UCSD-AML1 (cell line): Measurements from ENCODE around the gene GRIP1.
"Not testable (repeated sequence)": the region's sequence is repeated elsewhere in the genome, so short reads cannot be mapped to it uniquely, and the experiment has no call there.

ENCODE experiments used
- DNase-seq: peaks from one replicate; lab custom pipeline; 2025; ENCODE audit not compliant: unreplicated experiment; lab: John Stamatoyannopoulos, UW

The GRIP1 gene

DNA sequence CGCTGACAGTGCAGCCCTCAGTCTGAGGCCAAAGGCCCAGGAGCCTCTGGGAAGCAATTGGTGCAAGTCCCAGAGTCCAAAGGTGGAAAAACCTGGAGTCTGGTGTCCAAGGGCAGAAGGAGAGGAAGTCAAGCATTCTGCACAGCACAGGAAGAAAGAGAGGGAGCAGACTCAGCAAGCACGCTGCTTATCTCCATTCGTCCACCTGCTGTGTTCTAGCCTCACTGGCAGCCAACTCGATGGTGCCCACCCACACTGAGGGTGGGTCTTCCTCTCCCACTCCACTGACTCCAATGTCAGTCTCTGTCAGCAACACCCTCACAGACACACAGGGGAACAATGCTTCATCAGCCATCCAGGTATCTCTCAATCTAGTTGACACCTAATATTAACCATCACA, 337.8 kb downstream of the GRIP1 start:
- DNase-seq = no peak

DNA sequence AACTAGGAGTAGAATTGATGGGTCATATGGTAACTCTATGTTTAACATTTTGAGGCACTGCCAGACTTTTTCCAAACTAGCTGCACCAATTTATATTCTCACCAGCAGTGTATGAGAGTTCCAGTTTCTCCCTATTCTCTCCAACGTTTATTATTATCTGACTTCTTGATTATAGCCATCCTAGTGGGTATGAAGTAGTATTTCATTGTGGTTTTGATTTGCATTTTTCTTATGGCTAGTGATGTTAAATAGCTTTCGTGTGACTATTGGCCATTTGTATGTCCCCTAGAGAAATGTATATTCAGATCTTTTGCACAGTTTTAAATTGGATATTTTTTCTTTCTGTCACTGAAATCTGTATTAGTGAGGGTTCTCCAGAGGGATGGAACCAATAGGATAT, 338.7 kb downstream of the GRIP1 start:
- DNase-seq = no peak

DNA sequence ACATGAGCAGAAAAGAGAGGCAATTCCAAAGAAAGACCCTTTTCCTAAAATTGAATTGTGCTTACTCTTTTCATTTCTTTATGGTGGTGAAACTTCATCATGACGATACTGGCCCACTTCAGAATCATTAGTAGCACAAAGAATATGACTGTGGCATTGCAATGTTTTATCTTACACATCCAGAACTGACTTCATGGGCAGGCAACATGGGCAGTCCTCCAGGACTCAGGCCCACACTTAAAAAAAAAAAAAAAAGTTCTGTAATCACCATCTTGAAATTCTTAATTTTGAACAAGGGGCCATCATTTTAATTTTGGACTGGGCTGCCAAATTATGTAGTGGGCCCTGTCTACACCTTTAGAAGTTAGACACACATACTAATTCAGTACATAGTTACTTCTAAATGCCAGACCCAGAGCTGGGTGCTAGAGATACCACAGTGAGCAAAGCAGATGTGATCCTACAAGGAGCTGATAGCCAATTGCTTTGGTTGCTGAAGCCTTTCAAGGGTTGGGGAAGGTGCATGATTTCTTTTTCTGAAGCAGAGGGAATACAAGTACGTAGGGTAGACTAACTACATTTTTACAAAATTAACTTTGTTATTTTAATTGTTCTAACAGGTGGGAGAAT, 341.4 kb downstream of the GRIP1 start:
- no peak for DNase-seq

DNA sequence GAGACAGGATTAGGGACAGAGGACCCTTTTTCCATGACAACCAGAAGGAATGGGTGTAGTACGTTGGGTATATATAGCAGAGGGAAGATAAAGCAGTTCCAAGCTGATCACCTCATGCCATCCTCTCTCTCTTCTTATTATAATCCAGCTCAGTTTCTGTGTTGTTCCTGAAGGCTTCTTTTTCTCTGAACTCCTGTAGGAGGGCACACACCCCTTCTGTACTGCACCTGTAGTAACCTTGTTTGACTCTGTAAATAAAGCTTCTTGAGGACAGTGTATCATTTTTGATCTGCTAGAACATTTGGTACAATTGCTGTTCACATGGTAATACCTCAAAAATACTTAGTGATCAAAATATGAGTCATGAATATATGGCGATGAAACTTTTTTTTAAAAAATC, 343.1 kb downstream of the GRIP1 start:
- no peak for DNase-seq

DNA sequence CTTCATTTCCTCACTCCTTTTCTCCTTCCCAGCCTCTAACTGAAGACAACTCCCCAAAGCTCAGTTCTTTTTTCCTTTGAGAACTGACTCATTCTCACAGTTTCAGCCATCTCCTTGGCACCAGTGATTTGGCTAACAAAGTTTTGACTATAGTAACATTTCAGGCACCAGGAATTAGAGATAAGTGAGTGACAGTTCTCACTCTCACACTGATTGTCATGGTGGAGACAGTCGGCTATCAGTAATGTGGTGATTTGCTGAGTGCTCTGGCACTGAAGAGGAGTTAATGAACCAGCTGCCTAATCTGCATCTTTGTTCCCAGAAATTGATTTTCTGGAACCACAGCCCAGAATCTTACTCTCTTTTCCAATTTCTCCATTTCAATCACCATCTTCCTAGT, 347.1 kb downstream of the GRIP1 start:
- DNase-seq = no peak

DNA sequence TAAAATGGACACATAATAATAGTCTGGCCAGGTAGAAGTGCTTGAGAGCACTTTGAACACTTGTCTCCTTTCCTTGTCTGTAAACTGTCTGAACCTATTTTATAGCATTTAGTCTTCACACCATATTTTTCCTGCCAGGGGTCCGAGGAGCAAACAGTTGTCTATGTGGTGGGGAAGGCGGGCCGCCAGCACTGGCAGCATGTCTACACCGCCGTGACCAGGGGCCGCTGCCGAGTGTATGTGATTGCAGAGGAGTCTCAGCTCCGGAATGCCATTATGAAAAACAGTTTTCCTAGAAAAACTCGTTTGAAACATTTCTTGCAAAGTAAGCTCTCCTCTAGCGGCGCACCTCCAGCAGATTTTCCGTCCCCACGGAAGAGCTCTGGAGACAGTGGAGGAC, 347.9 kb downstream of the GRIP1 start:
- no peak for DNase-seq

DNA sequence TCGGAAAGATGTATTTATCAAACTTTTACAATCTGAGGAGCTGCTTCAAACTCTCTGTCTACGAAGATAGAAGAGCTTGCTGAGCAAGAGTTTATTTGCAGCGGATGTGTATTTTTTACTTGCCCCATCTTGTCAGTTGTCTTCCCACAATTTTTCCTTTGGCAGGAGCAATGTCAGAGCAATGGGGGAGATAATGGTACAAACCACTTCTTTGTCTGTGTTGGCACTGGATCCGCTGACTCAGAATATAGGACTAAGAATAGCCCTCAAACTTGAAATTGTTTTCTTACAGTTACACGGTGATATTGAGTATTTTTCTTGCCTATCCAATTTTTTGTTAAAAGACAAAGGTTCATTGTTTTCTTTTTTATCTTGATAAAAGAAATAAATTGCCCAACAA, 348.9 kb downstream of the GRIP1 start:
- DNase-seq = no peak

DNA sequence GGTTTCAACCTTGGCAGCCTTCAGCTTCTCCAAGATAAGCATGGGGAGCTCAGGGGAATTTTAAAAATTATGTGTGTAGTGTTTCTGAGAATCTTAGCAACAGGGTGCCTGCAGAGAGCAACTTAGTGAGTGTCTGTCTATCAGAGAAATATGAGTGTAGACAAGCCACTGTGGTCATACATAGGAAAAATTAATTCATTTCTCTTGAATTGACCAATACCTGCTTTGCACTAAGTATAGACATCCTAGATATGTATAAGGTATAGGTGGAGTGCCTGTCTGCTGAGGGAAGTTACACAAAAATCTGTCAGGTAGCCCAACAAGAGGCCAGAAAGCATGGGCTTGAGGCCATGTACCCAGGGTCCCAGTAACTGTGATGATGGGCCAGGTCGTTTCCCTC, 355.9 kb downstream of the GRIP1 start:
- no peak for DNase-seq

DNA sequence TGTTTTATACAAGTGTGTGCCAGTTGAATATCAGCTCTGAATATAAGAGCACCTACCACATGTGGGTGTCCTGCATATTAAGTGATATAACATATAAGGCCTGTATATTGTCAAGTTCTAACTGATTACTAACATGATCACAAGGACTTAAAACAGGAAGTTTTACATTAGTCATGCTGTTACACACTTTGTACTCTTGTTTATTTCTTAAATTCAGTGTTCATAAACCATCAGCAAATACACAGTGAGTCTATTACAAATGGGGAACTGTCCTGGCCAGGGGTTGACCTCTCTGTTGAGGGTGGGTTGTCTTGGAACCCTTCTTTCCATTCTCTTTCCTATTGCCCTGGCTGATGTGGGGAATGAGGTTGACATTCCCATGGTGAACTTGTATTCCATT, 357.4 kb downstream of the GRIP1 start:
- DNase-seq = no peak

DNA sequence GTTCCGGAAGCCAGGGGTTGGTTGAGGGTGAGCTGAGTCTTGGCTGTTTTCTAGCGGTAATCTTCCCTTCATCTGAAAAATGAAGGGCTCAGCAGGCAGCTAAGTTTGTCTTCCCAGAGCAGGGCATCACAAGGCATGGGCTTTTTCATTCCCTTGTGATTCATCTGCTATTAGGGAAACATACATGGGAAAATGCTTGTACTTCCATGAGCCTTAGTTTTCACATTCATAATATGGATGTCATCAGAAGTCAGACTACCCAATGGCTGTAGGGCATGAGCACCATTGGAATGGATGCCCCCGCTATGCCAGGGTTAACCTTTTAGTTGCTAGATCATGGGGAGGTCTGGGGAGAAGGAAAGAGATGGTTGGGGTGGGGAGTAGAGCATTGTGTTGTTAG, 357.9 kb downstream of the GRIP1 start:
- no peak for DNase-seq

DNA sequence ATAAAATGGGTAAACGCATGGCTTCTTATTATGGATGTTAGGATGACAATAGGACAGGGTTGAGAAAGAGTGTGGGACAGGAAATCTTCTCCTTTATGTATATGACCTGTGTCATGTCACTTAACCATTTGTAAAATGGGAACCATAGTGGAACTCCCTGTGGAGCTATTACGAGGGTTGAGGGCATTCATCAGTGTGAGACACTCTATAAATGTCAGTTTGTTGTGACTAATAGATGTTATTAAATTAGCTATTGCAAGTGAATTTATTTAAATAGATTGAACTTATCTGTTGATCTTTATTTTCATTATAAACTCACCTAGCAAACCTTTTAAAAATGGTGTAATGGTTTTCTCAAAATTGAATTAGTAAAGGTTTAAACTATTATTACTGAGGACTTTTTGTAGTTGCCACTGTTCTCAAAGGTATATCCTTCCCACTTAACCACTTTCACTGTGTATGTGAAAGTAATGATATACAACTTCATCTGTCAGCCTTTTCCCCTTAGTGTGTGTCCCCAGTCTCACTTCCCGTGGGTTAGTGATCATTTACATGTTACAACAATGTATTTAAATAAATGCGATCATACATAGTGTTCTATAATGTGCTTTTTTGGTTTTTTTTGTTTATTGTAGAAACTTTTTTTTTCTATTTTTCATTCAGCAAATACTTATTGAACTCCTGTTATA, 359.5 kb downstream of the GRIP1 start:
- no peak for DNase-seq

DNA sequence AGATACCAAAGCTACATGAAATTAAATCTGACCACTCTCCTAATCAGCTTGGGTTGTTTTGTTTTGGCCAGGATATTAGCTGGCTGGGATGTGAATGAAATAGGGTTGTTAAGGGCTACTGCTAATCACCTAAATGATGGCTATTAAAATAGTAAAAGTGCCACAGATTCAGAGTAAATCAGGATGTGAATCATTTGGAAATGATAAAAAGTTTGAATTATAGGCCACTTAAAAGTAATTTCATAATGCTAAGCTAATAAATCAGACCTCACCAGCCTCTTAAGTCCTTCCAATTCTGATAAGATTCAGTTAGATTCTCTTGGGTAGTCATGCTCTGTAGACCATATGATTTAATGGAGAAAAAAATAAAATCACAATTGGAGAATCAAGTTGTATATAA, 364.6 kb downstream of the GRIP1 start:
- DNase-seq = no peak

DNA sequence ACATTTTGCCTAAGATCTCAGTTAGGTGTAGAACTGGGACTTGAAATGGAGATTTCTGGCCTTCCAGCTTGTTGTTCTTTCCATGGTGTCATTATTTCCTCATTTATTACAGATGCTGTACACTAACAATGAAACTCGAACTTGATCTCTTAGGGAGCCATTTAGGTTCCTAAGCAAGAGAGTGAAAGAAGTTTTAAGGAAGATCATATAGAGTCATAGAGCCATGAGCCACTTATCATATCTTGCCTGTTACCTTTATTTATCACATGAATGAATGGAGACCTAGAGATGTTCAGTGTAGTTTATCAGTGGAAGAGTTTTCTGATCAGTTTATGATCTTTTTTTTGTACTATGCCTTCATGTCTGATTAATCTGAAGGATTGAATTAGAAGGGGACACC, 366.7 kb downstream of the GRIP1 start:
- no peak for DNase-seq

DNA sequence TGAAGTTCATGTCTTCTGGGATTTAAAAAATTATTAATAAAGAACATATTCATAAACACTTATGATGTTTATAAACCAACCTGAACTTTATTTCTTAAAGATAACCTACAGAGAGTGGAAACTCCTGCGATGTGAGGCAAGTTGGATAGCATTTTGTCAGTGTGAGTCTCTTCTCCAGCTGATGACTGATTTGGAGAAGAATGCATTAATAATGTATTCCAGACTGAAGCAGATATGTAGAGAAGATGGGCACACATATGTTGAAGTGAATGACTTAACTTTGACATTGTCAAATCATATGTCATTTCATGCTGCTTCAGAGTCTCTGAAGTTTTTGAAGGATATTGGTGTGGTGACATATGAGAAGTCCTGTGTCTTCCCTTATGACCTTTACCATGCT, 369.3 kb downstream of the GRIP1 start:
- DNase-seq = no peak

DNA sequence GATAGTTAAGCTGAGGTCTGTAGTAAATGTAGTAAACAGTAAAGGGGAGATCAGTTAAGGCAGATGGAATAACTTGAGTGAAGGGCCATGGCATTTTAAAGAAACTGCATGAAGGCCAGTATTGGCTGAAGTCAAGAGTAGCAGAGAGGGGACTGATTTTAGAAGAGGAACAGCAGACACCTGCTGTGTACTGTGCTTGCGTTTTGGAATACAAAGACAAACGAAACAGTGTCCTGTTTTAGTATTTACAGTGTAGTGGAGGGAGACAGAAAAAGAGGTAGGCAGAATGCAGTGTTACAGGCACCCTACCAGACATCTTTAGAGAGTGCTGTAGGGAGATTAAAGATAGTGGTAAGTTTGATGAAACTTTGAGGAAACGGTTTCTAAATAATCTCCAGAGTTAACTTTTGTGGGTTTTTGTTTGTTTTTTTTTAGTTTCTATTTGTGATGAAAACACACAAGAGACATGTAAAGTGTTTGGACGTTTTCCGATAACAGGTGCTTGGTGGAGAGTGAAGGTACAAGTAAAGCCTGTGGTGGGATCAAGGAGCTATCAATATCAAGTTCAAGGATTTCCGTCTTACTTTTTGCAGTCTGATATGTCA, 374.5 kb downstream of the GRIP1 start:
- no peak for DNase-seq

DNA sequence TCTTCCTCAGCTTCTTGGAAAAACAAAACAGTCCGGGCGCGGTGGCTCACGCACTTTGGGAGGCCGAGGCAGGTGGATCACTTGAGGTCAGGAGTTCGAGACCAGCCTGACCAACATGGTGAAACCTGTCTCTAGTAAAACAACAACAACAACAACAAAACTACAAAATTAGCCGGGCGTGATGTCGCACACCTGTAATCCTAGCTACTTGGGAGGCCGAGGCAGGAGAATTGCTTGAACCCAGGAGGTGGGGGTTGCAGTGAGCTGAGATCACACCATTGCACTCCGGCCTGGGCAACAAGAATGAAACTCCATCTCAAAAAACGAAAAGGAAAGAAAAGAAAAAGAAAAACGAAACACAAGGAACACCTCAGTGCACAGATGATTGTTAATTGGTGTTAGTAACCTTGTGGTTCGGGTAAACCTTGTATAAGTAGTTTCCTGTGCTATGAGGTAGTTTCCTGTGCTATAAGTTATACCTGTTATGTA, 375.5 kb downstream of the GRIP1 start:
- DNase-seq = not testable (repeated sequence)

DNA sequence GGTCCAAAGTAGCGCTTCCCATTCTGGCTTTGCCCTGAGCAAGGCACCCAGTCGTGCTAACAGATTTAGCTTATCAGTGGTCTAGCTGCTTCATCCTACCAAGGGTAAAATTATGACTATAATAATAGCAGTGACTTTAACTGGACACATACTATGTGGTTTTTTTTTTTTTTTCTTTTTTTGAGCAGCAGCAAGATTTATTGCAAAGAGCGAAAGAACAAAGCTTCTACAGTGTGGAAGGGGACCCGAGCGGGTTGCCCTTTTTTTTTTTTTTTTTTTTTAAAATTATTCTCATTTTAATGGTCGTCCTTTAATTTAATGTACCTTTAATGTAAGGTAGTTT, 376.1 kb downstream of the GRIP1 start:
- no peak for DNase-seq

DNA sequence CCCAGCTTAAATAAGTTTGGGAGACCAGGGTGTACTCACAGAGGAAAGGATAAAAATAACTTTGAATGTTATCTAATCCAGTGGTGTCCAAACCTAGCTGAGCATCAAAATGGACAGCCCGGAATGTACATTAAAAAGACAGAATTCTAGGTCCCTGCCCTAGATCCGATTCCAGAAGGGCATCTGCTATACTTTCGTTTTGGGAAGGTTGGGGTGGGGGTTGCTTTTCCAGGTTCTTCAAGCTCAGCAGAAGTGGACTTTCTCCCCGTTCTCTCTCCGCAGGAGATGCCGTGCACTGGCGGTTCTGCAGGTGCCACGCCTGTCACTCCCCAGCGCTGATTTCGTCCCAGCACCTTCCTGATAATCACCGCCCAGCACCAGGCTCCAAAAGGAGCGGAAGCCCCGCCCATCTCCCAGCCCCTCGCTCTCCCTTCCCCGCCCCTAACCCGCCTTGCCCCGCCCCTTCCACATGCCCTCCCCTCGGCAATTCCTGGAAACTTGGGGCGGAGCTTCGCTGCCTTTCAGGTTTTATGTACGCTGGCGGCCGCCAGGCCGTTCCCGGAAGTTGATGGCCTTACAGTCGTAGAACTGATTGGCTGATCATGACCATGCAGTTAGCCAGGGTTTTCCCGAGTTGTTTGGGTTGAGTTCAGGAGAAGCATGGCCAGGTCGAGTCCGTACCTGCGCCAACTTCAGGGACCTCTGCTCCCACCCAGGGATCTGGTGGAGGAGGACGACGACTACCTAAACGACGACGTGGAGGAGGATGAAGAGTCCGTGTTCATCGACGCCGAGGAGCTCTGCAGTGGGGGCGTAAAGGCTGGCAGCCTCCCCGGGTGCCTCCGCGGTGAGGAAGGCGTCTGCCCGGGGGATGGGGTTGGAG, 376.7 kb downstream of the GRIP1 start, which contains the start of gene HELB:
HELB (plus strand) TSS at position 550 of the 883 bp plus-strand sequence; CDS start at position 661, 111 bp downstream.
- DNase-seq = peak; percentile 96

DNA sequence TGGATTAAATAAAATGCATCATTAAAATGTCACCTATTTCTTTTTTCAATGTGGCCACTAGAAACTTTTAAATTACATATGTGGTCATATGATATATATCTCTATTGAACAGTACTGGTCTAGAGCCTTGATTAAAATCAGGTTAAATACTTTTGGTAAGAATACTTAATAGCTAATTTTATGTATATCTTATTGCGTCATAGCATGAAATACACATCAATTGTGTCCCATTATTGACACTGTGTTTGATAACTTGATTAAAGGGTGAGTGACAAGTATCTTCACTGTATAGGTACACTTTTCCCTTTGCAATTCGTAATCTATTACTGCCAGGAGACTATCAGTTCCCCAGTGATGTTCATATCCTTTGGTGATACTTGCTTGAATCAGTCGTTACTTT, 381.0 kb downstream of the GRIP1 start:
- DNase-seq = no peak
